ENCODE measurements around the gene MAD1L1.

MAD1L1 gene

DNA sequence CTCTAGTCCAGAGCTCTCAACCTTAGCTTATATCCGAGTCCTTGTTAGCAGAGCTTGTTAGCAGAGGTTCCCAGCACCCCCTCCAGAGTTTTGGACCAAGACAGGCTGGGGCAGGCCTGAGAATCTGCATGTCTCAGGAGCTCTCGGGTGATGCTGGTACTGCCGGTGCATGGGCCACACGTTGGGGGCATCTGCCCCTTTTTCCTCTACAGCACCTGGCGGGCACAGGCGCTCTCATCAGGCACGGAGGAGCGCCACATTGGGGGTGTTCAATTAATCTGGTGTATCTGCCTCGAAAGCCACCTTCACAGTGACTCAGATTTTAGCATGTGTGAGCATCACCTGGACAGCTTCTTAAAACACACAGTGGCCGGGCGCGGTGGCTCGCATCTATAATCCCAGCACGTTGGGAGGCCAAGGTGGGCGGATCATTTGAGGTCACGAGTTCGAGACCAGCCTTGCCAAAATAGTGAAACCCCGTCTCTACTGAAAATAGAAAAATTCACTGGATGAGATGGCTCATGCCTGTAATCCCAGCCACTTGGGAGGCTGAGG is 445.0 kb downstream of the MAD1L1 start:
- in situ Hi-C loops (cut with MboI; ENCODE audit: low sequenced_read_pairs), result loop anchor here (25.0 kb wide), 2 partner anchors 425 to 550 kb away; no protein-coding TSS in a partner anchor

- in situ Hi-C loops (cut with MboI; ENCODE audit: low sequenced_read_pairs), result loop anchor here (25.0 kb wide), 2 partner anchors 425 to 550 kb away; no protein-coding TSS in a partner anchor
These were observed 445.5 kb downstream of the MAD1L1 start for GRCh38 chr7:1787241-1787640.

- in situ Hi-C loops (cut with MboI; ENCODE audit: low sequenced_read_pairs), result loop anchor here (25.0 kb wide), 2 partner anchors 426 to 551 kb away; no protein-coding TSS in a partner anchor
These were observed 446.9 kb downstream of the MAD1L1 start for GRCh38 chr7:1785839-1786238.

DNA sequence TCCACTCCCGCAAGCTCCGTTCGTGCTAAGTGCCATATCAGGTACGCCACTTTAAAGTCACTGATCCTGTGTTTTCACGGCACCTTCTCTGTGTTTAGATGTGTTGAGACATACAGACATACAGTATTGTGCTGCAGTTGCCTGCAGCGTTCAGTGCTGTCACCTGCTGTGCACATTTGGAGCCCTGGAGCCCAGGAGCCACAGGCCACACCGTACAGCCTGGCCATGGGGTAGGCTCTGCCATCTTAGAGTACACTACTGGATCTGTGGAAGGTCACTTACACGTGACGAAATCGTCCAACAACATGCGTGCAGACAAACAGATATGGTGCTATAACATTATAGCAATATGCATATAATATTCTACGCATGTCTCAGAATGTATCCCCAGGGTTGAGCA is 451.4 kb downstream of the MAD1L1 start:
- in situ Hi-C loops (cut with MboI; ENCODE audit: low sequenced_read_pairs), result loop anchor here (25.0 kb wide), 2 partner anchors 431 to 556 kb away; no protein-coding TSS in a partner anchor

DNA sequence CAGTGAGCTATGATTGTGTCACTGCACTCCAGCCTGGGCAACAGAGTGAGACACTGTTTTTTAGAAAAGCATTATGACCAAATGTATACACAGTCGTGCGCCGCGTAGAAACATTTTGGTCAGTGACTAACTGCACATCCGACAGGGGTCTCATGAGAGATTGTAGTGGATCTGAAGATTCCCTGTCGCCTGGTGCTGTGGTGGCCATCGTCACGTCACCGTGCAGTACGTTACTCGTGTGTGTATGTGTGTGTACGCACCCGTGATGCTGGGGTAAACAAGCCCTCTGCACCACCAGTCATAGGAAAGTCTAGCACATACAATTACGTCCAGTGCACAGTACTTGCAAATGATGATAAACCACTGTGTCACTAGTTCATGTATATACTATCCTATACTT is 453.3 kb downstream of the MAD1L1 start:
- in situ Hi-C loops (cut with MboI; ENCODE audit: low sequenced_read_pairs), result loop anchor here (25.0 kb wide), 2 partner anchors 433 to 558 kb away; no protein-coding TSS in a partner anchor

GRCh38 chr7:1777122-1777521 is 455.6 kb downstream of the MAD1L1 start:
- in situ Hi-C loops (cut with MboI; ENCODE audit: low sequenced_read_pairs), result loop anchor here (25.0 kb wide), 2 partner anchors 435 to 560 kb away; no protein-coding TSS in a partner anchor

DNA sequence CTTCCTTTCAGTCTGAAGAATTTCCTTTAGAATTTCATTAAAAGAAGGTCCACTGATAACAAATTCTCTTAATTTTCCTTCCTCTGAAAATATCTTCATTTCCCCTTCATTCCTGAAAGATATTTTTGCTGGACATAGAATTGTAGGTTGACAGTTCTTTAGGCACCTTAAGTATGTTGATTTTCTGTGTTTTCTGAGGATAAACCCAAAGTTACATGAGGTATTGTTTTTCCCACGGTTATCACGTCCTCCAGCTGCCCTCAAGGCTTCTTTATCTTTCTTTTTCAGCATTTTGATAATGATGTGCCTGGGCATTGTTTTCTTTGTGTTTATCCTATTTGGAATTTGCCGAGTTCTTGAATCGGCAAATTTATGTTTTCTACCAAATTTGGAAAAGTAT is 457.4 kb downstream of the MAD1L1 start:
- in situ Hi-C loops (cut with MboI; ENCODE audit: low sequenced_read_pairs), result loop anchor here (25.0 kb wide), 2 partner anchors 437 to 562 kb away; no protein-coding TSS in a partner anchor

GRCh38 chr7:1770331-1770730 is 462.4 kb downstream of the MAD1L1 start:
- in situ Hi-C loops (cut with MboI; ENCODE audit: low sequenced_read_pairs), result no loop called here

DNA sequence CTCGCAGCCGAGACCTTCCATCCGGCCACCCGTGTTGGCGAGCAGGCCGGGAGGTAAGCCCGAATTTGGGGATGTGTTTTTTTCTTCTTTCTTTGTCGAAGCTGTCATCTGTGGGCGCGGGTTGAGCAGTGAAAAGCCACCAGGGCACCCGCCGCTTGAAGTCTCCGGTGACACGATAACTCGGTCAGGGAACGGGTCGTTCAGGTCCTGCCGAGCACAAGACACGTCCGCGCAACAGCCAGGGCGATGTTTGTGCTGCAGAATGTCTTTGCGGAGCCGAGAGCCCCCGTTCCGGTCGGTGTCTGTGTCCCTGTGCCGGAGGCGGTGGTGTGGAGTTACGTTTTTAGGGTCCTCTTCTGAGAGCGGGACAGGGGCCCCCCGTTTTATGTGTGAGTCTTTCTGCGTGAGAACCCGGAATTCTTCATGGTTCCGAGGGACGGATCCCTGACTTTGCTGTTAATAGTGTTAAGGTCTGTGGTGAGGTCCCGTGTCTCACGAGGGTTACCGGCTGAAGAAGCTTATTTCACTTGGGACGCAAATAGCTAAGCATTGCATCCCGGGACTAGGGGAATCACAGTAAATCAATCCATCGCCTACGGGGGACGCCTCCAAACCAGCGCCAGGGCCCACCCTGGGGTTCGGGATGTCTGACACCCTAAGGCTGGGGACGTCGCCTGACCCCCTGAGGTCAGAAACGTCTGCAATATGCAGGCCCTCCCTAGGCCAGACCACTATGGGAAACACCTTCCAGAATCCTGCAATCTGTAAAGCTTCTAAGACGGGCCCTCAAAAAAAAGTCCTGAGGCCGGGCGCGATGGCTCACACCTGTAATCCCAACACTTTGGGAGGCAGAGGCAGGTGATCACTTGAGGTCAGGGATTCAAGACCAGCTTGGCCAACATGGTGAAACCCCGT is 463.2 kb downstream of the MAD1L1 start:
- in situ Hi-C loops (cut with MboI; ENCODE audit: low sequenced_read_pairs), result no loop called here

- in situ Hi-C loops (cut with MboI; ENCODE audit: low sequenced_read_pairs), result no loop called here
These were observed 463.9 kb downstream of the MAD1L1 start for GRCh38 chr7:1768832-1769231.

DNA sequence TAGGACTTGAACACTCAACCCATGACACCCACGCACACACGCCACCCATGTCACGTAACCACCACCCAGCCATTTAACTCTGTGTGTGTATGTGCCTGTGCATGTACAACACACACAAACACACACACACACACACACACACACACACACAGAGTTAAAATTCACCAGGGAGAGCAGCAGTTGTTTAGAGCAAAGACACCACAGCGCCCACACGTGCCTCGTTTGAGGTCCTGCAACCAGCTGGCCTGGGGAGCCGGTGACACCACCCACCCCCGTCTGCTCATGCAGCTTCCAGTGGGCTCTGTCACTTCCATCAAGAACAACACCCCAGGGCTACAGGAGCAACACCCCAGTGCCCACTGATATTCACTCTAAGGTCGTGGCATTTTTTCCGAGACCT is 465.2 kb downstream of the MAD1L1 start:
- in situ Hi-C loops (cut with MboI; ENCODE audit: low sequenced_read_pairs), result no loop called here

Data from HL-60/S4 (cell line).